Measurements from ENCODE around the gene OTULINL. TPM values are rescaled to one million over a fixed set of nuclear protein-coding genes. Genes with fewer than 3 reads are reported as not detected.

The OTULINL gene
- total RNA-seq, 1 donor from 2014 or later = 0.05 TPM

Other genes starting within 250 kb of the OTULINL start
- 32.2 and 34.5 TPM in 2 replicates for gene OTULIN, start 82.9 kb downstream of the OTULINL start, total RNA-seq

Data from myocyte (in vitro differentiated cells).